Ovary (tissue), 3 donors: ENCODE results near the gene ACBD4.

Experiments used
- CTCF ChIP-seq, 3 donors: fragments of 450-650 bp in 2 of 3; fragments of 200-600 bp in 1 of 3; IDR thresholded peaks; one replicate each; pipeline versions ENCODE4 v1.5.1 to v1.8.0; 2016 to 2022; ENCODE audit warnings: antibody characterized with exemption in 3 of 3, mild to moderate bottlenecking in 1 of 3
- EP300 ChIP-seq: sonication (generic); formaldehyde crosslinking; IDR thresholded peaks from one replicate; pipeline ENCODE4 v1.6.1; 2017; ENCODE audit warnings: antibody characterized with exemption
- POLR2A ChIP-seq: fragments of 450-650 bp; IDR thresholded peaks from one replicate; pipeline ENCODE4 v1.6.1; 2017; ENCODE audit warnings: antibody characterized with exemption, mild to moderate bottlenecking, moderate library complexity
- donor health status: DM: no; HTN: no; CAD: no.

DNA sequence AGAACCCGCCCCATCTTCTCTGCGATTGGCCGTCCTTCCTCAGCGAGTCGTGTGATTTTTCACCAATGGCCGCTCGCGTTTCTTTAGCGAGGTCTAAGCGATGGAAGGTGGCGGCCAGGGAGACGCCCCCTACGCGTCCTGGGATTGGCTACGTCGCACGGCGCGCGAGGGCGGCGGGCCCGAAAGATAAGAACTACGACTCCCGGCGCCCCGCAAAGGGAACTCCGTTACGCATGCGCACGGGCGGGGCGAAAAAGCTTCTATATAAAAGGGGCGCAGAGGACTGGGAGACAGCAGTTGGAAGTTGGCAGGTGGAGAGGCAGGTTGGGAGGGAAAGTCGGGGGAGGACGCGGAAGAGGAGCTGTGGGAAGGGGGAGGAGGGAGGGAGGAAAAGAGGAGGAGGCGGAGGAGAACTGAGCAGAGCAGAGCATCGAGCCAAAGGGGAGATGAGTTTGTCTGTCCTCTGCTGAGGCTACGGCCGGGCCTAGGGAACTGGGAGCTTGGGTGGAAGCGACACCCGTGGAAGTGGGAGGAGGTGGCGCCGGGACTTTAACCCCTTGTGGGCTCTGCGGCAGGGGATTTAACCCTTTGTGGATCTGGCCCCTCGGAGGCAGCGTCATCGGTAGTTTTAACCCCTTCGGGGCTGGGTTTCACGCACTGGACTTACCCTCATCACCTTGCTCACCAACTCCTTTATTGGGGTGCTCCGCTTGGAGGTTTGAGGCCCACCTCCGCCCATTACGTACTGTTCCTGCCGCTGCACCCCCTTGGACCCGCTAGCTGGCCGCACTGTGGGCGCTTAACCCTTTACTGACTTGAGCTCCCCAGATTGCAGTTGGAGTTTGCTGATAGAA is 12.9 kb downstream of the ACBD4 start, which contains the start of gene HEXIM1:
- TF ChIP-seq CTCF (IDR thresholded peaks at IDR 0.05), result peak in 2 of 3 donors; percentile 18 to 30
- peak; percentile 99 for TF ChIP-seq POLR2A
- peak; percentile 8 for TF ChIP-seq EP300
